ENCODE results near the gene FUS.

DNA sequence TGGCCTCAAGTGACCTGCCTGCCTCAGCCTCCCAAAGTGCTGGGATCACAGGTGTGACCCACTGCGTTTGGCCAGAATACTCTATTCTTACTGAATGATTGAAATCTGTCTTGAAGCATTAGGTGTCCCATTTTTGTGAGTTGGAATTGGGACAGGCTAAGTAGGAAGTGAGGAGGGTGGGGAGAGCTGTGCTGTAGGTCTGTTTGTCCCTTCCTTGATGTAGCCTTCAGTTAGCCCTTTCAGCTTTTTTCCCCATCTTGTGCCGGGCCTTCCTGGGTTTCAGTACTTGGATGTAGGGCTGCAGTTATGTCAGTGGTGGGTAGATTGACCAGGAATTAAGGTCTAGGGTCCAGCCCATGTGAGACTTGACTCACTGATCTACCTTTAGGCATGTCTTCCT lies 13.9 kb downstream of the FUS start:
- TF ChIP-seq, protein P1, sequence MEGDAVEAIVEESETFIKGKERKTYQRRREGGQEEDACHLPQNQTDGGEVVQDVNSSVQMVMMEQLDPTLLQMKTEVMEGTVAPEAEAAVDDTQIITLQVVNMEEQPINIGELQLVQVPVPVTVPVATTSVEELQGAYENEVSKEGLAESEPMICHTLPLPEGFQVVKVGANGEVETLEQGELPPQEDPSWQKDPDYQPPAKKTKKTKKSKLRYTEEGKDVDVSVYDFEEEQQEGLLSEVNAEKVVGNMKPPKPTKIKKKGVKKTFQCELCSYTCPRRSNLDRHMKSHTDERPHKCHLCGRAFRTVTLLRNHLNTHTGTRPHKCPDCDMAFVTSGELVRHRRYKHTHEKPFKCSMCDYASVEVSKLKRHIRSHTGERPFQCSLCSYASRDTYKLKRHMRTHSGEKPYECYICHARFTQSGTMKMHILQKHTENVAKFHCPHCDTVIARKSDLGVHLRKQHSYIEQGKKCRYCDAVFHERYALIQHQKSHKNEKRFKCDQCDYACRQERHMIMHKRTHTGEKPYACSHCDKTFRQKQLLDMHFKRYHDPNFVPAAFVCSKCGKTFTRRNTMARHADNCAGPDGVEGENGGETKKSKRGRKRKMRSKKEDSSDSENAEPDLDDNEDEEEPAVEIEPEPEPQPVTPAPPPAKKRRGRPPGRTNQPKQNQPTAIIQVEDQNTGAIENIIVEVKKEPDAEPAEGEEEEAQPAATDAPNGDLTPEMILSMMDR (IDR thresholded peaks at IDR 0.05): no peak
- TF ChIP-seq POLR2A (IDR thresholded peaks at IDR 0.05): no peak

All from adrenal gland (tissue), 5 donors.